KMS-11 (cell line): ENCODE measurements around the gene GRIK1.

Experiments used
- H2AFZ ChIP-seq: fragments of 200-600 bp; sonication (generic); 2 replicates; pipeline ENCODE4 v1.6.1; 2016; ENCODE audit warnings: antibody characterized with exemption, mixed run types, low read depth
- H3K27ac ChIP-seq: fragments of 200-600 bp; sonication (generic); 2 replicates; pipeline ENCODE4 v1.6.1; 2016; ENCODE audit warnings: mild to moderate bottlenecking, mixed run types
- H3K27me3 ChIP-seq: fragments of 200-600 bp; sonication (generic); 2 replicates; pipeline ENCODE4 v1.6.1; 2017; ENCODE audit warnings: mild to moderate bottlenecking, low read depth, mixed run types, moderate library complexity; ENCODE audit not compliant: insufficient read depth
- H3K36me3 ChIP-seq: fragments of 200-600 bp; sonication (generic); 2 replicates; pipeline ENCODE4 v1.6.1; 2017; ENCODE audit warnings: mild to moderate bottlenecking, mixed run types; ENCODE audit not compliant: insufficient read depth
- H3K4me1 ChIP-seq: fragments of 200-600 bp; sonication (generic); 2 replicates; pipeline ENCODE4 v1.6.1; 2016; ENCODE audit warnings: mild to moderate bottlenecking, low read depth, mixed run types; ENCODE audit not compliant: poor library complexity, severe bottlenecking
- H3K4me2 ChIP-seq: fragments of 200-600 bp; sonication (generic); 2 replicates; pipeline ENCODE4 v1.7.0; 2016; ENCODE audit warnings: mild to moderate bottlenecking, mixed run types
- H3K4me3 ChIP-seq: fragments of 200-600 bp; sonication (generic); IDR thresholded peaks from 2 replicates; pipeline ENCODE4 v1.6.1; 2017; ENCODE audit warnings: low read depth, low read length, mixed read lengths; ENCODE audit not compliant: insufficient read depth
- H3K79me2 ChIP-seq: fragments of 200-600 bp; sonication (generic); 2 replicates; pipeline ENCODE4 v1.6.1; 2016; ENCODE audit warnings: low read depth, mixed run types; ENCODE audit not compliant: insufficient read depth
- H3K9ac ChIP-seq: fragments of 200-600 bp; sonication (generic); 2 replicates; pipeline ENCODE4 v1.6.1; 2016; ENCODE audit warnings: mild to moderate bottlenecking, mixed run types
- H4K20me1 ChIP-seq: fragments of 200-600 bp; sonication (generic); 2 replicates; pipeline ENCODE4 v1.6.1; 2016; ENCODE audit warnings: mild to moderate bottlenecking, mixed run types; ENCODE audit not compliant: insufficient read depth
- TF ChIP-seq, protein P1 (sequence below): fragments of 200-600 bp; sonication (generic); conservative IDR thresholded peaks from 2 replicates; pipeline ENCODE4 v1.6.1; 2017; ENCODE audit warnings: low read depth, mild to moderate bottlenecking, antibody characterized with exemption, low read length, moderate library complexity, mixed read lengths

GRIK1 gene

DNA sequence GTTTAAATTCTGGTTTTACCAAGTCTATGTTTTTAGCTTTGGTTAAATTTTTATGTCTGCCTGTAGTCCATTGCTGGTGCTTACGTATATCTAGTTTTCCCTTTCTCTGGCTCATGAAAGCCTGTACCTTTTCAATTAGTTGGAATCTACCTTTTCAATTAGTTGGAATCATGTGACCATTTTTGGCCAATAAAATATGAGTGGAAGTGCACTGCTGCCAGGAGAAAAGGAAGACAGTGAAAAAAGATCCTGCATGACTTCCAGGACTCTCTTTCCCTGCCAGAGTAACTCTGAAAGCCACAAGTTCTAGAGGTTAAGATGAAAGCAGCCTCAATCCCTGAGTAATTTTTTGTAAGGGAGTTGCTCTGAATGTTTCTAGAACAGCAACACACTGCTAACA lies 2.2 kb upstream of the GRIK1 start:
- no peak overlapping the region for H3K27ac ChIP-seq
- no peaks in the 10 kb centered on the region for H3K36me3 ChIP-seq
- H3K9ac ChIP-seq, result no peak overlapping the region
- no peaks in the 10 kb centered on the region for H3K79me2 ChIP-seq
- H3K4me2 ChIP-seq, result no peak overlapping the region
- H2AFZ ChIP-seq, result no peak overlapping the region
- H3K4me1 ChIP-seq, result no peaks in the 10 kb centered on the region
- no peak overlapping the region for H3K4me3 ChIP-seq
- H3K27me3 ChIP-seq, result no peaks in the 10 kb centered on the region
- no peaks in the 10 kb centered on the region for H4K20me1 ChIP-seq
- TF ChIP-seq, protein P1, sequence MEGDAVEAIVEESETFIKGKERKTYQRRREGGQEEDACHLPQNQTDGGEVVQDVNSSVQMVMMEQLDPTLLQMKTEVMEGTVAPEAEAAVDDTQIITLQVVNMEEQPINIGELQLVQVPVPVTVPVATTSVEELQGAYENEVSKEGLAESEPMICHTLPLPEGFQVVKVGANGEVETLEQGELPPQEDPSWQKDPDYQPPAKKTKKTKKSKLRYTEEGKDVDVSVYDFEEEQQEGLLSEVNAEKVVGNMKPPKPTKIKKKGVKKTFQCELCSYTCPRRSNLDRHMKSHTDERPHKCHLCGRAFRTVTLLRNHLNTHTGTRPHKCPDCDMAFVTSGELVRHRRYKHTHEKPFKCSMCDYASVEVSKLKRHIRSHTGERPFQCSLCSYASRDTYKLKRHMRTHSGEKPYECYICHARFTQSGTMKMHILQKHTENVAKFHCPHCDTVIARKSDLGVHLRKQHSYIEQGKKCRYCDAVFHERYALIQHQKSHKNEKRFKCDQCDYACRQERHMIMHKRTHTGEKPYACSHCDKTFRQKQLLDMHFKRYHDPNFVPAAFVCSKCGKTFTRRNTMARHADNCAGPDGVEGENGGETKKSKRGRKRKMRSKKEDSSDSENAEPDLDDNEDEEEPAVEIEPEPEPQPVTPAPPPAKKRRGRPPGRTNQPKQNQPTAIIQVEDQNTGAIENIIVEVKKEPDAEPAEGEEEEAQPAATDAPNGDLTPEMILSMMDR, result no peak

DNA sequence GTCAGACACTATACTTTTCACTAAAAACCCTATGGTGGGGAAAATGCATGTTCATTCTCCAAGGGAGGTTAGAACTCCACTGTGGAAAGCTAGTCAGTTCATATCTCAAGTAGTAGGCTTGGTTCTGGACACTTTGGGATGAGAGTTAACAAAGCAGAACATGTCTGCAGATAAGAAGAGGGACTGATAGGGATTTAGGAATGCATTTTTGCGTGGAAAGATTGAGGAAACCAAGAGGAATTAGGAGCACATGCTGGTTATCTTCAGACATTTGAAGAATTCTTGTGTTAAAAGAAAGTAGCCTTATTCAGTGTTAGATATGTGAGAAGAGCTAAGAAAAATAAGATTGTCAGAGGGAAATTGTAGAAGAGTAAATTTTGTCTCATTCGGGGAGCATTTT lies 1.2 kb upstream of the GRIK1 start:
- Histone ChIP-seq H3K4me1 (no peaks in the 10 kb centered on the region), H3K27me3 (no peaks in the 10 kb centered on the region), H2AFZ (no peak overlapping the region), H3K4me2 (no peak overlapping the region), H4K20me1 (no peaks in the 10 kb centered on the region), H3K36me3 (no peaks in the 10 kb centered on the region), H3K9ac (no peak overlapping the region), H3K79me2 (no peaks in the 10 kb centered on the region), H3K27ac (no peak overlapping the region), H3K4me3 (no peak overlapping the region)
- TF ChIP-seq, protein P1, result no peak

DNA sequence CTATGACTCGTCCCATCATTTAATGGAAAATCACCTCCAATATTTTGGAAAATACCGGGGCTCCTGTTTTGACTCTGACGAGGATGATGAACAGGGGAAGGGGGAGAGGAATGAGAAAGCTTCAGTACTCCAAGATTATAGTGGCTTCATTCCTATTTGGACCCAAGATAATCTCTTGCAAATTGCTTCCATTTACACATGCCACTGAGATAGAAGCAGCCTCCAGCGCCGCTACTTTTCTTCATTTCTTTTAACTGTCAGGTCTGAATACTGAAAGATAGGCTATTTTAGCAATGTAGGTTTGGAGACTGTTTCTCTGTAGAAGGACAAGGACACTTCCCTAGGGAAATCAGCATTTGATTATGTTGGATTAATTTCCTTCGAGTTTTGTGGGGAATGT lies 565 bp upstream of the GRIK1 start:
- no peak overlapping the region for H3K4me3 ChIP-seq
- H3K4me1 ChIP-seq, result no peaks in the 10 kb centered on the region
- no peak overlapping the region for H3K4me2 ChIP-seq
- no peaks in the 10 kb centered on the region for H4K20me1 ChIP-seq
- no peak overlapping the region for H3K9ac ChIP-seq
- H3K79me2 ChIP-seq, result no peaks in the 10 kb centered on the region
- no peaks in the 10 kb centered on the region for H3K27me3 ChIP-seq
- H2AFZ ChIP-seq, result no peak overlapping the region
- TF ChIP-seq, protein P1, result no peak
- H3K27ac ChIP-seq, result no peak overlapping the region
- H3K36me3 ChIP-seq, result no peaks in the 10 kb centered on the region

DNA sequence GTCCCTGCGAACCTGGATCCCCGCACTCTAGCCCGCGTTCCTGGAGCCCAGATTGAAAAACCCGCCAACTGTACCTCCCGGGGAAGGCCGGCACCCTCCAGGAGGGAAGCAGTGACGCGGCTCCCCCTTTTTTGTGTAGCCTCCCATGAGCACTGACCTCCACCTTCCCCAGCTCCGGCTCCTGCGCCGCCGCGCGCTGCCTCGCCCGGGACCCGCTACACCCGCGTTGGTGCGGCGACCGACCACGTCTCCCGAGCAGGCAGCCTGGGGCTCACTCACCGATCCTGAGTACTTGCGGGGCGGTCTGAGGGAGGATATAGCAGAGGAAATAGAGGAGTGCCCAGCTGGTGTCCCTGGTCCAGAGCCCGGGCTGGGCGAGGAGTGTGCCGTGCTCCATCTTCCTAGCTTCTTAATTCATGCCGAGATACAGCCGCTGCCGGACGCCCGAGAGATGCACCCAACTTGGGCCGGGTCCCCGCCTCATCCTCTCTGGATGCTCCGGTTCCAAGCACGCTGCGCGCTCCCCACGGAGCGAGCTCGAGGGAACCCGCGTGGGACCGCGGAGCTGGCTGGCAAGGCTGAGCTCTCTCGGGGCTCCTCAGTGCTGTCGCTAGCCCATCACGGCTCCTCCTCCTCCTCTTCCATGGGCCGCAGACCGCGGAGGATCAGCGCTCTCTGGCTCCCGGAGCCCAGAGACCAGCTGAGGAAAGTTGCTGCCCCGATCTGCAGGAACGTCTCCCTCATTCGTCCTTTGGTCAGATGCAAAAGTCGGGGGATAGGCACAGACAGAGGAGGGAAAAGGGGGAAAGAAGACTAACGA lies 482 bp downstream of the GRIK1 start:
- H3K9ac ChIP-seq, result no peak overlapping the region
- no peaks in the 10 kb centered on the region for H3K36me3 ChIP-seq
- H3K4me2 ChIP-seq, result no peak overlapping the region
- H2AFZ ChIP-seq, result no peak overlapping the region
- no peaks in the 10 kb centered on the region for H3K27me3 ChIP-seq
- TF ChIP-seq, protein P1, result no peak
- H3K79me2 ChIP-seq, result no peaks in the 10 kb centered on the region
- no peak overlapping the region for H3K27ac ChIP-seq
- H3K4me1 ChIP-seq, result no peaks in the 10 kb centered on the region
- H4K20me1 ChIP-seq, result no peaks in the 10 kb centered on the region
- no peak overlapping the region for H3K4me3 ChIP-seq
